ENCODE data around the gene STX10. TPM values are rescaled to one million over a fixed set of nuclear protein-coding genes. Genes with fewer than 3 reads are reported as not detected.

STX10 gene
- total and polyA plus RNA-seq, 9 of the 15 experiments (the other 6 are each of a cell fraction or from before 2014, with no cell fraction given), result 0.51 to 66.3 (median 31.0) TPM

GRCh38 chr19:13095934-13096927 is 53.9 kb downstream of the STX10 start (continued):
- TF ChIP-seq SMARCA4 (IDR thresholded peaks at IDR 0.05) (no peak), THRAP3 (IDR thresholded peaks at IDR 0.05; ENCODE audit: borderline replicate concordance) (no peak), ATF6 (CRISPR knock-in tag; IDR thresholded peaks at IDR 0.05) (0 out of 2 replicates have a peak, but pooled peaks have one; percentile 36), ZBTB1 (CRISPR knock-in tag; IDR thresholded peaks at IDR 0.05; ENCODE audit: borderline replicate concordance, low read depth) (no peak), NFIC (IDR thresholded peaks at IDR 0.05) (no peak), SP1 (CRISPR knock-in tag; IDR thresholded peaks at IDR 0.05) (peak; percentile 39; the same call in 1 of the 2 replicates), SNRNP70 (optimal IDR thresholded peaks at IDR 0.05; ENCODE audit: low read depth, low read length) (no peak), POLR2AphosphoS5 (IDR thresholded peaks at IDR 0.05; ENCODE audit: control insufficient read depth, insufficient read depth, low read depth, low read length) (peak; percentile 10; the same call in 1 of the 2 replicates), TSHZ1 (CRISPR knock-in tag; IDR thresholded peaks at IDR 0.05) (no peak), DIDO1 (tag; IDR thresholded peaks at IDR 0.05; ENCODE audit: low read depth) (no peak), ETV5 (CRISPR knock-in tag; IDR thresholded peaks at IDR 0.05; ENCODE audit: low read depth) (0 out of 2 replicates have a peak, but pooled peaks have one; percentile 14), ZNF263 (CRISPR knock-in tag; IDR thresholded peaks at IDR 0.05; ENCODE audit: borderline replicate concordance) (peak; percentile 6; the same call in 1 of the 2 replicates), TAF7 (tag; IDR thresholded peaks at IDR 0.05) (no peak), ZNF175 (CRISPR knock-in tag; IDR thresholded peaks at IDR 0.05; ENCODE audit: low read depth) (peak; percentile 60; the same call in 1 of the 2 replicates), TSC22D4 (tag; IDR thresholded peaks at IDR 0.05) (no peak), HNRNPL (IDR thresholded peaks at IDR 0.05; ENCODE audit: low read depth, low read length) (peak; percentile 61; the same call in 1 of the 2 replicates), DPF2 (IDR thresholded peaks at IDR 0.05) (peak; percentile 65), RBM25 (IDR thresholded peaks at IDR 0.05; ENCODE audit: low read depth, low read length, severe bottlenecking) (no peak), ZBTB43 (CRISPR knock-in tag; IDR thresholded peaks at IDR 0.05) (no peak), SIN3B (IDR thresholded peaks at IDR 0.05; ENCODE audit: low read depth) (no peak)

Measured in K562 (cell line).